Measurements from ENCODE around the gene ZFYVE28. TPM values are rescaled to one million over a fixed set of nuclear protein-coding genes. Genes with fewer than 3 reads are reported as not detected.

ZFYVE28 gene
- total RNA-seq, 1 donor from 2014 or later: 1.3 TPM

DNA sequence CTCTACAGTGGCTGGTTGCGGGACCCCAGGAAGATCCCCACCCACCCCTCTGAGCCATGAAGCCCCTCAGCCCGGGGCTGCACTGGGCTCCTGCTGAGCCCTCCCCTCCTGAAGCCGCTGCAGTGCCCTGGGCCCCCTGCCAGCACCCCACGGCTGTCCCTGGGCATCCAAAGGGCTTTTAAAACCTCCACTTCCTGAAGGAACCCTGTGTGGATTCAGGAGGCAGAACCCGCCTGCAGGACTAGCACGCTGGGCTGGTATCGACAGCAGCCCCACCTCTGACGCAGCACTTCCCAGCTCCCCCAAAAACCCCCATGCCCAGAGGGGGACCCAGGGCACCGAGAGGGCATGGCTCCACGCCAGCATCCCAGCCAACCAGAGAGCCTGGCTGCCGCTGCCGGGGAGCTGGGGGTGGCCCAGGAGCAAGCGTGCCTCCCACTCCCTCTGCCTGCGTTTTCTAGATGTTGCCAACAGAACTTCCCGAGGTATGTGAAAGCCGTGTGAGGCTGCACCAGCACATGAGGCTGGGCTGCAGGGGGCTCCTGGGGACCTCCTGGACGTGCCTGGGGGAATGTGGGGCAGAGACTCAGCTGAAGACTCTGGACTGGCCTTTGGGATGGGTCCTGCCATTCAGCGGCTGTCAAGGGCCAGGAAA is 162.8 kb downstream of the ZFYVE28 start:
- DNase-seq (ENCODE audit: low read depth): no peak
- H3K36me3 ChIP-seq (ENCODE audit: control insufficient read depth, insufficient read depth, low read length): peaks cover 29% of the 10 kb centered on the region
- TF ChIP-seq, protein P1, sequence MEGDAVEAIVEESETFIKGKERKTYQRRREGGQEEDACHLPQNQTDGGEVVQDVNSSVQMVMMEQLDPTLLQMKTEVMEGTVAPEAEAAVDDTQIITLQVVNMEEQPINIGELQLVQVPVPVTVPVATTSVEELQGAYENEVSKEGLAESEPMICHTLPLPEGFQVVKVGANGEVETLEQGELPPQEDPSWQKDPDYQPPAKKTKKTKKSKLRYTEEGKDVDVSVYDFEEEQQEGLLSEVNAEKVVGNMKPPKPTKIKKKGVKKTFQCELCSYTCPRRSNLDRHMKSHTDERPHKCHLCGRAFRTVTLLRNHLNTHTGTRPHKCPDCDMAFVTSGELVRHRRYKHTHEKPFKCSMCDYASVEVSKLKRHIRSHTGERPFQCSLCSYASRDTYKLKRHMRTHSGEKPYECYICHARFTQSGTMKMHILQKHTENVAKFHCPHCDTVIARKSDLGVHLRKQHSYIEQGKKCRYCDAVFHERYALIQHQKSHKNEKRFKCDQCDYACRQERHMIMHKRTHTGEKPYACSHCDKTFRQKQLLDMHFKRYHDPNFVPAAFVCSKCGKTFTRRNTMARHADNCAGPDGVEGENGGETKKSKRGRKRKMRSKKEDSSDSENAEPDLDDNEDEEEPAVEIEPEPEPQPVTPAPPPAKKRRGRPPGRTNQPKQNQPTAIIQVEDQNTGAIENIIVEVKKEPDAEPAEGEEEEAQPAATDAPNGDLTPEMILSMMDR (IDR thresholded peaks at IDR 0.05; ENCODE audit: insufficient read depth, low read length, severe bottlenecking): no peak
- FAIRE-seq: no peak
- H3K27me3 ChIP-seq (ENCODE audit: control insufficient read depth, insufficient read depth, low read length): no peaks in the 10 kb centered on the region
- H3K4me3 ChIP-seq (ENCODE audit: low read depth, low read length): no peak overlapping the region

- Histone ChIP-seq H3K4me3 (ENCODE audit: low read depth, low read length) (no peak overlapping the region), H3K27me3 (ENCODE audit: control insufficient read depth, insufficient read depth, low read length) (no peaks in the 10 kb centered on the region), H3K36me3 (ENCODE audit: control insufficient read depth, insufficient read depth, low read length) (peaks cover 32% of the 10 kb centered on the region)
- FAIRE-seq: no peak
- no peak for DNase-seq (ENCODE audit: low read depth)
- TF ChIP-seq, protein P1 (IDR thresholded peaks at IDR 0.05; ENCODE audit: insufficient read depth, low read length, severe bottlenecking): no peak
Observed at GRCh38 chr4:2254665-2255500, 163.6 kb downstream of the ZFYVE28 start.

DNA sequence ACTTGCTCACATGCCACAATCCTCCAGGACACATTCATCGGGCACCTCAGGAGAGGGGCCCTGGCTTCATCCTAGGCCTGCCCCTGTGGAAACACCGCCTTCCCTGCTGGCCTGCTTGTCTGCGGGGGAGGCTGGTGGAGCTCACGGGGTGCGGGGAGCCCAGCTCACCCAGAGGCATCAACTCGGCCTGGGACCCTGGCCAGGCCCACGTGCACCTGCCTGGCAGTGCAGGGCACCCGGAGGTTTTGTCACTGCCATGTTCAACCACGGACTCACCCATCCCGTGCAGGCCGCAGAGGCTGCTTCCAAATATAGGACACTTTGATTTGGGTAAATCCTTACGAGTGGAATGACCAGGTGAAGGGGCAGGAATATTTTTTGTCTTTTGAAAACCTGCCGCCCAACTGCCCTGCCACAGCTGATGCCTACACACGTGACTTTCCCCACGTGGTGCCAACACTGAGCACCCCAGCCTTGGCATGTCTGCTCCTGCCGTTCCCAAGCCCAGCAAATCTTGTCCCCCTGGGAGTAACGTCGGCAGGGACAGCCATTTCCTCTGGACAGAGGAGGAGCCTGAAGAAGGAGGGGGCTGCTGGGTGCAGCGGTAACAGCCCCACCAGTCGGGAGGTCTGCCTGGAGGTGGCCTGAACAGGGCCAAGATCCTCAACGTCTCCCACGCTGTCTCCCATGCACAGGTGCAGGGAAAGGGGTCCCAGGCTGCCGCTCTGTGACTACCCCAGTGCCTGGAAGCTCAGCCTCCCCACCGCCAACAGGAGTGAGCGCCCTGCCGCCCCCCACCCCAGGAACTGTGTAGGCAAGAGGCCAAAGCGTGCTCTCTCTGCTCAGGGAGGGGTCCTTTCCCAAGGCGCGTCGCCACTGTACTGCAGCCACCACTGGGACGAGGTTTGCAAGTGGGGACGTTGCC is 165.0 kb downstream of the ZFYVE28 start:
- H3K36me3 ChIP-seq (ENCODE audit: control insufficient read depth, insufficient read depth, low read length): peaks cover 29% of the 10 kb centered on the region
- FAIRE-seq: no peak

GRCh38 chr4:2252530-2253091 is 165.8 kb downstream of the ZFYVE28 start:
- TF ChIP-seq, protein P1 (IDR thresholded peaks at IDR 0.05; ENCODE audit: insufficient read depth, low read length, severe bottlenecking): no peak
- Histone ChIP-seq H3K27me3 (ENCODE audit: control insufficient read depth, insufficient read depth, low read length) (no peaks in the 10 kb centered on the region), H3K4me3 (ENCODE audit: low read depth, low read length) (no peak overlapping the region), H3K36me3 (ENCODE audit: control insufficient read depth, insufficient read depth, low read length) (peaks cover 22% of the 10 kb centered on the region)
- FAIRE-seq (no peak), DNase-seq (ENCODE audit: low read depth) (no peak)

More for the DNA sequence above, 165.0 kb downstream of the ZFYVE28 start:
- TF ChIP-seq, protein P1 (IDR thresholded peaks at IDR 0.05; ENCODE audit: insufficient read depth, low read length, severe bottlenecking): no peak
- no peak for DNase-seq (ENCODE audit: low read depth)
- H3K27me3 ChIP-seq (ENCODE audit: control insufficient read depth, insufficient read depth, low read length): no peaks in the 10 kb centered on the region
- no peak overlapping the region for H3K4me3 ChIP-seq (ENCODE audit: low read depth, low read length)

DNA sequence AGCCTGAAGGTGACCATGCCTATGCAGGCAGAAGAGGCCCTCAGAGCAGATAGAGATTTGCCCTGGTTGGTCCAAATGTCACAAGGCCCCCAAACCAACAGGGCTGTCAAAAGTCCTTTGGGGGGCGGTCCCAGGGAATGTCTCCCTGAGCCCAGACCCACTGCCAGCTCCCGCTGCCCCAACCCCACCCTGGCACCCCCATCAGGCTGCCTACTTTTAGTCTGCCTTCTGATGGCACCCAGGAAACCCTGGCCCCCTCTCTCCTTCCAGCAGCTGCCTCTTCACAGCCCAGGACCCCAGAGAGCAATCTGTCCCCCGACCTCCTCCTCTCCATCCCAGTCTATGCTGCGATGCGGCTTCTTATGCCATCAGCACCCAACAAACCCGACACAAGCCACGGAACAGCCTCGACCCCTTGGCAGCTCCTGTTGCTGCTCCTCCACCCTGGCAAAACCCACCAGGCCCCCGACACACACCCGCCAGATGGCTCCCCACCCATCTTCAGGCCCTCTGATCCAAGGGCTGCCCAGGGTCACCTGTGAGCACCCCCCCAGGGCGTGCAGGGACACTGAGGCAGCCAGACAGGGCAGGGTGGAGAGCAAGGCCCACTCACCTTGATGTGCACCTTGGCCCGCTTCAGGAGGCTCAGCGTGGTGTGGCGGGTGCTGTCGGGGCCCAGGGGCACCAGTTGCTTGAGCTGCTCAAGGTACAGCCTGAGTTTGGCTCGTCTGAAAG is 166.5 kb downstream of the ZFYVE28 start:
- peaks cover 22% of the 10 kb centered on the region for H3K36me3 ChIP-seq (ENCODE audit: control insufficient read depth, insufficient read depth, low read length)
- no peaks in the 10 kb centered on the region for H3K27me3 ChIP-seq (ENCODE audit: control insufficient read depth, insufficient read depth, low read length)
- no peak overlapping the region for H3K4me3 ChIP-seq (ENCODE audit: low read depth, low read length)
- TF ChIP-seq, protein P1 (IDR thresholded peaks at IDR 0.05; ENCODE audit: insufficient read depth, low read length, severe bottlenecking): no peak
- no peak for FAIRE-seq
- no peak for DNase-seq (ENCODE audit: low read depth)
